Dedifferentiated amniotic fluid mesenchymal stem cell (primary cell): Measurements from ENCODE around the gene KCNG3.

Source experiments
- DNase-seq: peaks from one replicate; pipeline ENCODE4 v3.0.0-alpha.2; 2016; ENCODE audit errors: extremely low spot score

KCNG3 gene

DNA sequence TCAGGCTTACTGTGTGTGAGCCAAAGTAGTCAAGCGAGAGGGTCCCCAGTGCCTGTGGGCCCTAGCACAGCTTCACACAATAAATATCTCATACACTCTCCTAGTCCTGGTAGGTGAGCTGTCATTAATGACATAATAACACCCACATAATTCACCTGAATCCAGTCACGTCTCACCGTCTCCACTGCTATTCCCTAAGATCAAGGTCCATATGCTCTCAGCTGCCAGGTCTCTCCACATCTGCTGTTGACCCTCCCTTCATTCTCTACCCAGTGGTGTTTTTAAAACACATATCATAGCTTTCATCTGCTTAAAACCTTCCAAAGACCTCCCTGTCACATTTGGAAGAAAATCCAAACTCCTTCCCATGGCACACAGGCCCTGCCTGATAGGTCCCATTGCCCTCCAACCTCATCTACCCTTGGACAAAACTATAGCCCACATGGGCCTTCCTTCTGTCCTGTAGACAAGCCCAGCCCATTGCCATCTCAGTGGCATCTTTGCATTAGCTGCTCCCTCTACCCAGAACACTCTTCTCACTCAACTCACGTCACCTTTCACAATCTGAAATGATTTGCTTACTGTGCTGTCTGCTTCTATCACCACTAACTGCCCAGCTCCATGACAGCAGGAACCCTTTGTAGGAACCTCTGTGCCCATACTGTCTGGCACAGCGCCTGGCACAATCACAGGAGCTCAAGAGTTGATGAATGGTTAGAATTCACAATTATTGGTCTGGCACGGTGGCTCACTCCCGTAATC lies 7.5 kb downstream of the KCNG3 start:
- no peak for DNase-seq

DNA sequence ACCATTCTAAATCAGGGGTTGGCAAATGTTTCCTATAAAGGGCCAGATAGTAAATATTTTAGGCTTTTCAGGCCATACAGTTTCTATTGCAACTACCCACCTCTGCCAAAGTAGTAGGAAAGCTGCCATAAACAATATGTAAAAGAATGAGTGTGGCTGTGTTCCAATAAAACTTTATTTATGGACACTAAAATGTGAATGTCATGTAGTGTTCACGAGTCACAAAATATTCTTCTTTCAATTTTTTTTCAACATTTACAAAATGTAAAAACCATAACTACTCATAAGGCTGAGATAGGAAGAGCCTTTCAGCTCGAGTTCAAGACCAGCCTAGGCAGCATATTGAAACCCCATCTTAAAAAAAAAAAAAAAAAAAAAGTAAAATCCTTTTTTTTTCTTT lies 13.4 kb downstream of the KCNG3 start:
- no peak for DNase-seq

DNA sequence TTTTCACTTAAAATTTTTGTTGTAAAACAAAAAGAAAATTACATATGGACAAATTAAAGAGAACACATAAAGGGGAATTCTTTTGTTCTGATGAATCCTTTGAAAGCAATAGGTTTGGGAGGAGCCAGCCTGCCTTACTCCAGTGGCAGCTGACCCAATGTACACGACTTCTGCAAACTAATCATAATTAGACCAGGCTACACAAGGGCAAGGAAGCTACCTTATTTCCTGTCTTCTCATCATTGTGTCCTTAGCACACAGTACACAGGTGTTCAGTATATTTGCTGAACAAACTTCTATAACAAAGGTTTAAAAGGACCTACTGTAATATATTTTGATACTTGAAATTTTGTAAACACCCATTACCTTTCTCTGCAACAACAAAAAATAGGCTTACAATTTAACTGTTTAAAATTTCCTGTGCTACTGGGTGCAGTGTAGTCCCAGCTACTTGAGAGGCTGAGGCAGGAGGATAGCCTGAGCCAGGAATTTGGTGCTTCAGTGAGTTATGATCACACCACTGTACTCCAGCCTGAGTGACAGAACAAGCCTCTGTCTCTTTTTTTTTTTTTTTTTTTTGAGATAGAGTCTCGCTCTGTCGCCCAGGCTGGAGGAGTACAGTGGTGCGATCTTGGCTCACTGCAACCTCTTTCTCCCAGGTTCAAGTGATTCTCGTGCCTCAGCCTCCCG lies 18.9 kb downstream of the KCNG3 start:
- no peak for DNase-seq

DNA sequence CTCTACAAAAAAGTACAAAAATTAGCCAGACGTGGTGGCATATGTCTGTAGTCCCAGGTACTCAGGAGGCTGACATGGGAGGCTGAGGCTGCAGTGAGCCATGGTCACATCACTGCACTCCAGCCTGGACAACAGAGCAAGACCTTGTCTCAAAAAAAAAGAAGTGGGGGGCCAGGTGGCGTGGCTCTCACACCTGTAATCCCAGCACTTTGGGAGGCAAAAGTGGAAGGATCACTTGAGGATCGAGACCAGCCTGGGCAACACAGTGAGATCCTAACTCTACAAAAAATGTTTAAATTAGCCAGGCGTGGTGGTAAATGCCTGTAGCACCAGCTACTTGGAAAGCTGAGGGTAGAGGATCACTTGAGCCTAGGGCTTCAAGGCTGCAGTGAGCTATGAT lies 23.1 kb downstream of the KCNG3 start:
- DNase-seq: no peak

DNA sequence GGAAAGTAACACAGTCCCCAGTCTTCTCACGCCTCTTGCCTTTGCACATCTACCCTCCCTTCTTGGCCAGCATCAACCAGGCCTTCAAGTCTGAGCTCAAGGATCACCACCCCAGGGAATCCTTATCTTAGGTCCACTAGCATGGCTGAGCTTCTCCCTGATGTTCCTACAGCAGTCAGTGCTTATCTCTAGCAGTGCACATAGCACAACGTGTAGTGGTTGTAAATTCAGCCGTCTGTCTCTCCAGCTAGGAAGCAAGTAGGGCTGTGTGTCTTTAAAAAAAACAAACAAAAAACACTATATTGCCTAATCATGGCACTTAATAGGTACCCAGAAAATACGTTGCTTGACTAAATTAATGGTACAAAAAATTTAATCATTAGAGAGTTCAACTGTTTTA lies 29.2 kb downstream of the KCNG3 start:
- no peak for DNase-seq

DNA sequence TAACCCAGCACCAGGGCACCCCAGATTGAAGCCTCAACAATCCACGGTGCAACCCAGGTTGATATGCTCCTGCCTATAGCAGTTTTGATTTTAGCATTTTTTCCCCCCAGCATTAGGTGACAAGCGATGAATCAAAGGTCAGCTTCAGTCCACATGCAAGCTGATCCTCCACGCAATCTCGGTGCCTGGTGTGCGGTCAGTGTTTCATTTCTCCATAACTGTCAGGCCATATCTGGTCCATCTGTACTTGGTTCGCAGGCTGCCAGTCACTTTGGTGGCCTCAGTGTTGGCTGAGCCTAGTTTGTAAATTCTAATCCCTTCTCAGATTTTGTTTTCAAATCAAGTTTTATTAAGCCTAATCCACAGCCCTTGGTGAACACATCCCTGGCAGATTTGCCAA lies 30.2 kb downstream of the KCNG3 start:
- no peak for DNase-seq

DNA sequence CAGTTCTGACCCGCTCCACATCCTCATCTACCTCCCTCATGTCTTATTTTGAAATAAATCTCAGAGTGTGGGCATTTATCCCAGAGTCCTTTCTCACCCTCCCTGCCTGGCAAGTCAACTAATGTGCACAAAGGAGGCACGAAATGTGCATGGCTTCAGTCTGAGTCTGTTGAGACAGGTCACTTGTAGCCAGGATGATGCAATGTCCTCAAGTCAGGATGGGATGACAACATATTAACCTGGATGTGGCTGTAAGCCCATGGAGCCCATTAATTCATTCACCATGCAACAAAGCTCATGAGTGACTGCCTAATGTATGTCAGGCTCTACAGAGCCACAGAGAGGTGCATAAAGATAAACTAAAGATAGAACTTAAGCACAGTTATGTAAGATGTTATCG lies 34.5 kb downstream of the KCNG3 start:
- no peak for DNase-seq

DNA sequence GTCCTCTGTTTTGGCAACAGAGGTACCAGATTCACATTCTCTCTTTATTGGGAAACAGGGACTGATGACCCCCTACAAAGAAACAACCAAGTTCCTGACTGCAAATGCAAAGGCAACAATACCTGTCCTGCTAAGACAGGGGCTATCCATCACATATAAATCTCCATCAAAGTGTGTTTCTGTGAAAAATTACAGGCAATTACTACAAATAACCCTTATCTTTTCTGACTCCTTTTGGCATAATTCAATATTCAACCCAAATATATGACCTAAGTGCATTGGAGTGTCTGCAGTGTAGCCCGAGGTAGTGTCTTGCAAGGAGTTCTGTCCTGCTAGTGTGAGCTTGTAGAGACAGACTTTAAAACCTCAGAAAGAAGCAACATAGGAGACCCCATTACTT lies 35.4 kb downstream of the KCNG3 start:
- DNase-seq: no peak

DNA sequence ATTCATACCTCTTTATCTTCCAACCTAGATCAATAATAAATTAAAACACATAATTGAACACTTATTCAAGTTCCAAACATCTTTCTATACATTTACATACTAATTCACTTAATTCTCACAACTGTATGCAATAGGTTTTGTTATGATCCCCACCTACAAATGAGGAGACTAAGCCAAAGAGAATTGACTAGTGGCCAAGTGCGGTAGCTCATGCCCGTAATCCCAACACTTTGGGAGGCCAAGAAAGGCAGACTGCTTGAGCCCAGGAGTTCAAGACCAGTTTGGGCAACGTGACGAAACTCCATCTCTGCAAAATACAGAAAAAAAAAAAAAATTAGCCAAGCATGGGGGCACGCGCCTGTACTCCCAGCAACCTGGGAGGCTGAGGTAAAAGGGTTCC lies 36.8 kb downstream of the KCNG3 start:
- DNase-seq: no peak

DNA sequence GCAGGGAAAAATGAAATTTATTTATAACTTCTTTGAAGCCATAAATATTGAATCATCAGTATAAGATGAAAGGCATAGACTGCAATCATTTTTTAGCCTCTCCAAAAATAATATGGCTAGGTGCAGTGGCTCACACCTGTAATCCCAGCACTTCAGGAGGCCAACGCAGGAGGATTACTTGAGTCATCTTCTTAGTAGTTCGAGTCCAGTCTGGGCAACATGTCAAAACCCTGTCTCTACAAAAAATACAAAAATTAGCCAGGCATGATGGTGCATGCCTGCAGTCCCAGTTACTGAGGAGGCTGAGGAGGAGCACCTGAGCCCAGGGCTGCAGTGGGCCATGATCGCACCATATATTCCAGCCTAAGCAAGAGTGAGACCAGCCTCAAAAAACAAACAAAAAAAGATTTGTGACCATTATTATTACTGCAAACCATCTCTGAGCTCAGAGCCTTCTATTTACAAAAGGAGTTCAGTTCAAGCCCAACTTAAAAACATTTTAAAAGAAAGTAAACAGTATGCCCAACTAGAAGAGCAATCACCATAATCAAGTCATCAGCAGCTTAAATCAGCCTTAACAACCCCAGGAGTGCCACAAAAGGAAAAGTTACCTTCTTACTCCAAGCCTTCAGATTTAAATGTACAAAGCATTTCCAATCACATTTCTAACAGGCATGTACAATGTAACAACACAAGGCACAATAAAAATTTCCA lies 37.5 kb downstream of the KCNG3 start:
- DNase-seq: no peak

DNA sequence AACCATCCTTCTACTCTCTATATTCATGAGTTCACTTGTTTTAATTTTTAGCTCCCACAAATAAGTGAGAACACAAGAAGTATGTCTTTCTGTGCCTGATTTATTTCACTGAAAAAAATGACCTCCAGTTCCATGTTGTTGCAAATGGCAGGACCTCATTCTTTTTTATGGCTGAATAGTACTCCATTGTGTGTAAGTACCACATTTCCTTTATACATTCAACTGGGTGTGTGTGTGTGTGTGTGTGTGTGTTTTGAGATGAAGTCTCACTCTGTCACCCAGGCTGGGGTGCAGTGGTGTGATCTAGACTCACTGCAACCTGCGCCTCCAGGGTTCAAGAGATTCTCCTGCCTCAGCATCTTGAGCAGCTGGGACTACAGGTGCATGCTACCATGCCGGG lies 41.2 kb downstream of the KCNG3 start:
- DNase-seq: no peak

DNA sequence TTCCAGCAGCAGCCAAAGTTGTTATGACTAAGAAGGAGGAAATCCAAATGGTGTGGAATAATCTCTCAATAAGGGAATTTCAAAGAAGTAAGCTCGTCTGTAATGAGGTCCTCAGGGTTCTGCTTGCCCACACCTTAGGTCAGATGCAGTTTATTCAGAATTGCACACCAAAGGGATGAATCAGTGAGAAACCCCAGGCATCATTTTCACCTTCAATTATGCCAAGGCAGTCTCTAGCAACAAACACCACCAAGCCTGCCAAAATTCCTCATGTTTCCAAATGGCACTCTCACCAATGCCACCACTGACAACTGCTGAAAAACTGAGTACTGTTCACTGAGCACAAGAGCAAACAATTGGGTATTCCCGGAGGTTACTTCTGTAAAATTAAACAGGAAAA lies 43.6 kb downstream of the KCNG3 start:
- no peak for DNase-seq

DNA sequence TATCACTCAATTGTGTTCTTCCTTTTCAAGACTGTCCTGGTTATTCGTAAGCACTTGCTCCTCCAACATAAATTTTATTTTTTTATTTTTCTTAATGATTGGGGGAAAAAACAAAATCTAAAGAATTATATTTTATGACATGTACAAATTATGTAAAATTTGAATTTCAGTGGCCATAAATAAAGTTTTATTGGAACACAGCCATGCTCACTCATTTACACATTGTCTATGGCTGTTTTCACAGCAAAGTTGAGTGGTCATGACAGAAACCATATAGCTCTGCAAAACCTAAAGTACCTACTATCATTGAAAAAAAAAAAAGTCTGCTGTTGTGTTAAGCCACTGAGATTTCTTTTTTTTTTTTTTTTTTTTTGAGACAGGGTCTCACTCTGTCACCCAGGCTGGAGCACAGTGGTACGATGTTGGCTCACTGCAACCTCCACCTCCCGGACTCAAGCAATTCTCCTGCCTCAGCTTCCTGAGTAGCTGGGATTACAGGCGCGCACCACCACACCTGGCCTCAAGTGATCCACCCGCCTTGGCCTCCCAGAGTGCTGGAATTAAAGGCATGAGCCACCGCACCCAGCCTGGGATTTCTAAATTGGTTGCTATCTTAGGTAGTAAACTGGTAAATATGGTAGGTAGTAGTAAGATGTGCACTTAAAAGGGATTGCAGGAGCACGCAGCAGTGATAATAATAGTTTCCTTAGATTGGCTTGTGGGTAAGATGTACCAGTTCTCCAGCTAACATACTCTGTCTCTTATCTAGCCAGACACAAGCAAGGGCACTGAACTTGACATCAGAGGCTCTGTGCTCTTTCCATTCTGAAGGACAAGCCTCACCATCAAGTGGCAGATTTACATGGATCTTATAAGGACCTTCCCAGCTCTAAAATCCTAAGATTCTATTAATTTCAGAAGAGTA lies 44.4 kb downstream of the KCNG3 start:
- DNase-seq: no peak

DNA sequence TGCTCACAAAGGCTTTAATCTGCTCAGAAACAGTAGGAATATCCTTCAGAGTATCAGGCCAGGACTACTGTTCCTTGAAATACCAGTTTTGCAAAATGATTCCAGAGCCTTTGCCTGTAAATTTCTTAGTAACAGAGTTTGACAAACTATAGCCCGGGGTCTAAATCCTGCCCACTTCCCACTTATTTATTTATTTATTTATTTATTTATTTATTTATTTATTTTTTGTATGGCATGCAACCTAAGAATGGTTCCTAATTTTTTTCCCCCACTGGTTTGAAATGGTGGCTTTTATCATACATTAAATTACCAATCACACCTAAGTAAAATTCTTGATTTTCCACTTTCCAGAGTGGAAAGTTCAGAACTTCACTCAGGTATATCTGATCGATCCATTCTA lies 45.6 kb downstream of the KCNG3 start:
- no peak for DNase-seq

DNA sequence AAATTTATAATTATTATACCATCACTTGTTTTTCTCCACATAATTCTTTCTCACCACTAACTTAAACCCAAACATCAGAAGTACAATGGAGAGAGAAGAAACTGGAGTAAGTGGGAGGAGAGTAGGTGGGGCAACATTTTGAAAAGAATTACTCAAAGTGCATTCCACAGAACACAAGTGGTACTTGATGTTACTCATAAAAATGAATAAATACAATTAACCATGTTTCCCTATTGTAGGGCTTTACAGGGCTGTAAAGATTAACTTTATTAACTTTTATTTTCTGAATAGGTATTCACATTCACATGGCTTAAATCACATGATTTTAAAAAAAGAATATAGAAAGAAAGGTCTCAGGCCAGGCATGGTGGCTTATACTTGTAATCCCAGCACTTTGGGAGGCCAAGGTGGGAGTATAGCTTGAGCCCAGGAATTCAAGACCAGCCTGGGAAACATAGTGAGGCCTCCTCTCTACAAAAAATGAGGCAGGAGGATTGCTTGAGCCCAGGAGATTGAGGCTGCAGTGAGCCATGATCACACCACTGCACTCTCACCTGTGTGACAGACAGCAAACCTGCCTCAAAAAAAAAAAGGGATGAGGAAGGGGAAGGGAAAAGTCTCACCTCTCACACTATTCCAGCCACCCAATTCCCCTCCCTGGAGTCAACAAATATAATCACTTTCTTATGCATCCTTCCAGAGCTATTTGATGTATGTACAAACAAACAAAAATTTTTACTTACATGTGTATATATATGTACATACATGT lies 47.1 kb downstream of the KCNG3 start:
- DNase-seq: no peak

DNA sequence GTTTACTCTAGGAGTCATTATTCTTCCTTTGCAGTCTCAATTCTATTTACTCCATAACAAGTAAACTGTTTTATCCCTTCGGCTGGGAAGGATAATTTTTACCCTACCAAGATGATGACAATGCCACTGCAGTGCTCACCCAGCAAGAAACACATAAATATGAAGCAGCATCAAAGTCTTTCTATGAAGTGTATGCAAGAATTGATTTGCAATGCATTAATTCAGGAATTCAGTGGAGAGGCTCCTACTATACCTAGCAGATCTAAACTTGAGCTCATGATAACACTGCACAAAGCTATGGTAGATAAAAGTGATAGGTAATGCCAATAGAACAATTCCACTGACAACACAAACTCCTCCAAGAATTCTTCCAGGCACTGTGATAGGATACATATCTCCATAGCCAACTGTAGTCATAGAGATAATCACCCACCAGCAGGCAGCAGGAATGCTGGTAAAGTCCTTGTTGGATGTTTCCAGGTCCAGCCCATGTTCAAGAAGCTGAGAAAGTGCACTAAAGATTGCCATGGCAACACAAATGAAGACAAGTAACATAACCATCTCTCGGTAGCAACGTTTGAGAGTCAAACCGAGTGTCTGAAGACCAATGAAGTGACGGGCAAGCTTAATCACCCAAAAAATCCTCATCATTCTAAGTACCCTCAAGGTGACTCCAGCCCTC lies 49.9 kb downstream of the KCNG3 start:
- DNase-seq: no peak

DNA sequence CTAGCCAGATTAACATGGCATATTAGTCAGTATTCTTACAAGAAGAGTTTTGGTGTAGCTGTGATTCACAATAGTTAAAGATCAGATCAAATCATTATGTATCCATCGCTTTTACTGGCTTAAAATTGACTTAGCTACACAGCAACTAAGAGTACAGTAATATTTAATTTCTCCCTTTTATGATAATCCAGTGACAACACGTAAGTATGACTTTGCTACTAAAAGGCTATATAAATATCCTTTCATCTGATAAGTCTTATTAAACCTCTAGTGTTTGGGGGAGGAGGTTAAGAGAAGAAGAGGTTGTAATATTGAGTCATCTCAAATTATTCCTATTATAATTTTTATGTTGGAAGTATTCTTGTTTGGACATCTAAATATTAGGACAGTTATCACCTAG lies 51.0 kb downstream of the KCNG3 start:
- DNase-seq: no peak

DNA sequence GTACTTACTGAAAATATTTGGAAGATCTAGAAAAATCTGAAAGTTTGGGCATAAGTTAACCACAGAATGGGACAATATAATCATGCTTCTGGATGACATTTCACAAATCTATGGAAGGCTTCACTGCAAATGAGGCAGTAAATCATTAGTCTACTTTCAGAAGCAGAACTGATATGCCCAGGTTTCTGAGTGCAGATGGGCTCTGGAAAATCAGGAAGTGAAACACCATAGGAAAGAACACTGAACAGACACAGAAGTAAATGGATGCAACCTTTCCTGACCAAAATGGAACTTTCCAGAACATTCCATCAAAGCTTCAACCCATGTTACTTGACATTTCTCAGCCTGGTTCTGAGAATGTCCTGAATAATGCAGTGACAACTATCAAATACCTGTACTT lies 55.1 kb downstream of the KCNG3 start:
- no peak for DNase-seq

DNA sequence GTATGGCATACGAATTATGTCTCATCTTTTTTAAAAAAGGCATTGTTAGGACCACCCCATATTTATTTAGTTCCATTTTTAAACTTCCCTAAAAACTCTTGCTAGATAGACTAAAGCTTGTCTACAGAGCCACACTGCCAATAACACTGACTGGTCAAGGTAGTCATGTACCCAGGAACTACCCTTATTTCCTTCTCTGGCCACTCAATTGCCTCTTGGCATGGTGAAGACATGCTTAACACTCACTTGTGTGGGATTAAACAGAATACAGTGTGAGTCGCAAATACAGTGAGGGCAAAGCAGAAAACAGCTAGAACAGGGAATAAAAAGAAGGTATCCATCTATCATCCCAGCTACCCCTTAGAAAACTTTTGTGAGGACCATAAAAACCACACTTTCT lies 57.4 kb downstream of the KCNG3 start:
- no peak for DNase-seq

DNA sequence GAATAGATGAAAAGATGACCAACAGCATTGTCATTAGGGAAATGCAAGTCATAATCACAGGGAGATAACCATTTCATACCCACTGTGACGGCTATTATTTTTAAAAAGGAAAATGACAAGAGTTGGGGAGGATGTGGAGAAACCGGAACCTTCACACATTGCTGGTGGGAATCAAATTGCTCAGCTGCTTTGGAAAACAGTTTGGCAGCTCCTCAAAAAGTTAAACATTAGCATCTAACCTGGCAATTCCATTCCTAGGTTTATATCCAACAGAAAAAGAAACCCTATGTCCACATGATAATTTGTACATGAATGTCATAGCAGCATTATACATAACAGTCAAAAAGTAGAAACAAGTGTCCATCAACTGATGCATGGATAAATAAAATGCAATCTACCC lies 58.2 kb downstream of the KCNG3 start:
- no peak for DNase-seq

DNA sequence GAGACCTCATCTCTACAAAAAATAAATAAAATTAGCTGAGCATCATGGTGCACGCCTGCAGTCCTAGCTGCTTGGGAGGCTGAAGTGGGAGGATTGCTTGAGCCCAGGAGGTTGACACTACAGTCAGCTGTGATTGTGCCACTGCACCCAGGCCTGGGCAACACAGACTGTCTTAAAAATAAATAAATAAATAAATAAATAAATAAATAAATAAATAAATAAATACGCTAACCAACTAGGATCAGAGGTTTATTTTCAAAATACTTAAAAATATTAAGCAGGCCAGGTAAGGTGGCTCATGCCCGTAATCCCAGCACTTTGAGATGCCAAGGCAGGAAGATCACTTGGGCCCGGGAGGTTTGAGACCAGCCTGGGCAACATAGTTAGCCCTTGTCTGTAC lies 63.6 kb downstream of the KCNG3 start:
- DNase-seq: no peak
